Sciatic nerve (tissue), 2 donors: ENCODE measurements around the gene VWF. TPM values are rescaled to one million over a fixed set of nuclear protein-coding genes. Genes with fewer than 3 reads are reported as not detected.

Experiments
- ATAC-seq: fragments of 200-7000 bp; cut with Tn5 transposase; one replicate; pipeline ENCODE4 v1.9.1; 2020; ENCODE audit warnings: mild to moderate bottlenecking, moderate library complexity
- DNase-seq: peaks from one replicate; pipeline ENCODE4 v3.0.0-alpha.2; 2020; ENCODE audit warnings: low spot score
- intact Hi-C: fragments of 100-400 bp; cut with DNase I; formaldehyde crosslinking; loops from one replicate; pipeline ENCODE4 v1.14.2; 2022
- total RNA-seq: library from RNA; stranded (reverse); fragmentation: NEBNext Ultra II Directional; extraction: Animal tissue kit (Norgen Biotek cat#: 25700); gene quantifications from one replicate; pipeline ENCODE4 v1.2.1, GENCODE V29; 2021
- donor health status: DM: no; HTN: no; CAD: no.
- donor health status: DM: no; HTN: no; CAD: no.

The VWF gene
- total RNA-seq, 1 donor from 2014 or later = 655 TPM

GRCh38 chr12:6052206-6052939 lies 72.1 kb downstream of the VWF start:
- intact Hi-C loops = no loop called here
- ATAC-seq = no peak
- no peak for DNase-seq

- DNase-seq = no peak
- no peak for ATAC-seq
- intact Hi-C loops = no loop called here
Measured at GRCh38 chr12:6049992-6050391, 74.5 kb downstream of the VWF start.

DNA sequence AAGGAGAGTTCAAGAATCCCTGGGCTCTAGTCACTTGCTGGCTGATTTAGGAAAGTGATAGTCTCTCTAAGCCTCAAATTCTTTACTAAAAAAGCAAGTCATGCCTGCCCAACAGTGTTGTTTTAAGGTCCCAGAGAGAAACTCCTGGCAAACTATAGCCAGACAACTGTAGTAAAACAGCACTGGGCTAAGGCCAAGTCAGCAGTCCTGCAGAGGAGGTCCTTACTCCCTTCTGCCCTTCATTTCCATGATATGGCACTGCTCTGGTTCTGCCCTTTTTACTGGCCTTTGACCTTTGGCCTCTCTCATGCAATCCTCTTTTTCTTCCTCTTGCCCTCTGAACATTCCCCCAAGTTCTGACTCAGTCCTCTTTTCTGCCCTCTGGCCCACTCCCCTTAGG lies 74.9 kb downstream of the VWF start:
- no peak for DNase-seq
- peak; percentile 86 for ATAC-seq
- intact Hi-C loops = no loop called here

- intact Hi-C loops = no loop called here
- DNase-seq (no peak), ATAC-seq (no peak)
Measured at GRCh38 chr12:6047249-6048237, 76.9 kb downstream of the VWF start.

DNA sequence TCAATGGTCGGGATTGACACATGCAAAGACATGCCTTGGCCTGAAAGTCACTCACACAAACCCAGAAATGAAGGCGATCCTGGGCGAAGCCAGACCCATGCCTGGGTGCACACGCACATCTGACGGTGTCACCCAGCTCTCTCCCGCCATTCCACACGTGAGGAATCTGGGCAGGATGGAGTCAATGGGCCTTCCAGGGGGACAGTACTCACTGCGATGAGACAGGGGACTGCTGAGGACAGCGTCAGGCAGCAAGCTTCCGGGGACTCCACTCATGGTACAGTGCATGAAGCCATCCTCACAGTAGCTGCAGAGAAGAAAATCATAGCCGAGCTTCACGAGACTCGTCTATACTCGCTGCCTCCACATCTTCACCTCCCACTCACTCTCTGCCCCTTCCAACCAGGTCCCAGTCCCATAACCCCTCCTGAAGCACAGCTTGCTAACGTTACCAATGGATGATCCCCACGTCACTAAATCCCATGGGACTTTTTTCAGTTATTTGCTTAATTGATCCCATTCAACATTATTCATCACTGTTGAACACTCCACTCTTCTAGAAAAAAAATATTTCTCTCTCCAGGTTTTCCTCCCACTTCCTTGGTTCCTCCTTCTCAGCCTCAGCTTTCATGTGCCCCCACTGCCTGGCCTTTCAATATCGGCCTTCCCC lies 77.8 kb downstream of the VWF start:
- intact Hi-C loops = no loop called here
- DNase-seq (no peak), ATAC-seq (no peak)

GRCh38 chr12:6045438-6045837 lies 79.0 kb downstream of the VWF start:
- ATAC-seq = no peak
- intact Hi-C loops = no loop called here
- no peak for DNase-seq

DNA sequence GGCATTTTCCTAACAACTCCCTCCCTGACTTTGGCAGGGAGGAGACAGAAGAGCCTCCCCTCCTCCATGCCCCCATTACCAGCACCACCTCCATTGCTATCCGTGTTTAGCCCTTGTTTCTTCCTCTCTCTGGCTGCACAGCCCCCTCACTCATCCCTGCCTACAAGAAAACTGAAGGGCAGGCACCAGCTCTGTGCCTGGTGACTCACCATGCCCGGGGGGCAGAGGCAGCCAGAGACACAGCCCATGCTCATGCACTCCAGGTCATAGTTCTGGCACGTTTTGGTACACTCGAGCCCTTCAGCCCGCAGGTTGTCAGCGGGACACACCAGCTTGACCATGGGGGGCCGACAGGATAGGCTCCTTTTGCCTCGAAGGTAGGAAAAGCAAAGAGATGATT lies 80.4 kb downstream of the VWF start:
- DNase-seq (no peak), ATAC-seq (no peak)
- intact Hi-C loops = no loop called here

- DNase-seq = no peak
- intact Hi-C loops = no loop called here
- no peak for ATAC-seq
Measured at GRCh38 chr12:6042446-6042845, 82.0 kb downstream of the VWF start.

- DNase-seq (no peak), ATAC-seq (no peak)
- intact Hi-C loops = loop anchor here (2.0 kb wide), 1 partner anchor 53 kb away; no protein-coding TSS in a partner anchor
Measured at GRCh38 chr12:6041891-6042290, 82.6 kb downstream of the VWF start.

GRCh38 chr12:6040815-6041214 lies 83.7 kb downstream of the VWF start:
- no peak for DNase-seq
- no peak for ATAC-seq
- intact Hi-C loops = loop anchor here (2.0 kb wide), 1 partner anchor 52 kb away; no protein-coding TSS in a partner anchor

GRCh38 chr12:6039894-6040601 lies 84.4 kb downstream of the VWF start:
- intact Hi-C loops = loop anchor here (2.0 kb wide), 1 partner anchor 51 kb away; no protein-coding TSS in a partner anchor
- DNase-seq (no peak), ATAC-seq (peak; percentile 93)

- ATAC-seq (peak; percentile 31), DNase-seq (no peak)
- intact Hi-C loops = no loop called here
Measured at GRCh38 chr12:6038160-6038559, 86.3 kb downstream of the VWF start.

- ATAC-seq = no peak
- intact Hi-C loops = no loop called here
- DNase-seq = no peak
Measured at GRCh38 chr12:6037459-6037858, 87.0 kb downstream of the VWF start.

DNA sequence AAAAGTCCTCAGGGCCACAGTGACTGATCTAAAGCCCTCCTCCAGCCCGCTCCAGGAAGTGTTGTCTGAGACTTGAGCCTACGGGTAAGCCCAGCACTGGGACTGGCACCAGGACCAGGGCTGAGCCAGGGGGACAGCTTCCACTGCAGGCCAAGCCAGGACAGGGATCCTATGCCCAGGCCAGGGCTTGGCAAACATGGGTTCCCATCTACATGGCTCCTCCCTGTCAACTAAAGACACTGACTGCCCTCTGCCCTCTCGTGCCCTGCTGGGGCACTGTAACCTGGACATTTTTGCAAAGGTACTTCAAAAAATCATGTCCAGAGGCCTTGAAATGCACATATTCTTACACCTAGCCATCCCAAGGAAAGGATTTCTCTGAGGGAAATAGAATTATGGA lies 88.0 kb downstream of the VWF start:
- intact Hi-C loops = no loop called here
- no peak for DNase-seq
- ATAC-seq = no peak

DNA sequence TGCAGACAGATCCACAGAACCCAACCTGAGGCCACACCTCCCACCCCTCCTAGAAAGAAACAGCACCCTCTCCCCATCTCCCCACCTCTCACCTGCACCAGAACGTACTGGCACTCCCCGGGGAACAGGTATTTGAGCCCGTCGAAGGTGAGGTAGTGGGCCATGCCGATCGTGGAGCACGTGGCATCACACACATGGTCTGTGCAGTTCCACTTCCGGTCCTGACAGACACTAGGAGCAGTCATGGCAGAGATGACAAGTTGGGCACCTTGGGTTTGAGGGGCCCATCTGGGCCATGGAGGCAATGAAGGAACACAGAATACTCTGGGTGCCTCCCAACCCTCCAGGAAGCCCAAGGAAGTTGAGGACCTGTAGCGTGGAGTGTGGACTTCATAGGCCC lies 89.9 kb downstream of the VWF start:
- intact Hi-C loops = no loop called here
- ATAC-seq (no peak), DNase-seq (no peak)

- intact Hi-C loops = no loop called here
- ATAC-seq (no peak), DNase-seq (no peak)
Measured at GRCh38 chr12:6033546-6033945, 90.9 kb downstream of the VWF start.

GRCh38 chr12:6032726-6033125 lies 91.7 kb downstream of the VWF start:
- no peak for ATAC-seq
- no peak for DNase-seq
- intact Hi-C loops = no loop called here

DNA sequence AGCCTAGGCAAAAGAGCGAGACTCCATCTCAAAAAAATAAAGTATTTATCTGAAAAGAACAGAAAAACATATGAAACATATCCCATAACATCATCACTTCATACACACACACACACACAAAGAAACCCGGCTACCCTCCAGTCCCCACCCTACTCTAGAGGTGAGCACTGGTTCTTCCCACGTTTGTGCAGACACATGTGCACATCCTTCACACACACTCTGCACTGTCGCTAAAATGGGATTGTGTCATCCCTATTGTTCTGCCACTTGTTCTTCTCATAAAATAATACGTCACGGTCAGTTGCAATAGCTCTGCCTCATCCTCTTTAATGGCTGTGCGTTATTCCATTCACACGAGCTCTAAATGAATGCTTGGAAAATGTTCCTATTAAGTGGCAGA lies 93.5 kb downstream of the VWF start:
- DNase-seq (no peak), ATAC-seq (no peak)
- intact Hi-C loops = no loop called here

DNA sequence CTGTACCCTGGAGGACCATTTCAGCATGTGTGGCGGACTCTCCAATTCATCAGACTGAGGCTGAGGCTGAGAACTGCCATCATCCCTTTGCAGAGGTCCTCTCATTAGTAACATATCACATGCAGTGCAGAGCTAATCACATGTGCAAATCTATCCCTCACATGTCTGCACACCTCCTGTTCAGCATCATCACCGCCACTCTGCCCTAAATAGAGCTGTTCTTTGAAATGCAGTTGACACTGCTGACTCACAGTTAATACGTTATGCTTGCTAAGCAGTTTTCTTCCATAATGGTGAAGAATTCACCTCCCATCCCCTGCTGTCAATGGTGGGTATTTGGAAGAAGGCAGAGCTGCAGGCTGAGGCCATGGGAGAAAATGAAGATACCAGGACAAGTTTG lies 94.4 kb downstream of the VWF start:
- intact Hi-C loops = no loop called here
- no peak for ATAC-seq
- no peak for DNase-seq
